Measurements from ENCODE around the gene MTURN.
"Not testable (repeated sequence)": the region's sequence is repeated elsewhere in the genome, so short reads cannot be mapped to it uniquely, and the experiment has no call there.

Gene MTURN

GRCh38 chr7:30181736-30182522, 47.1 kb downstream of the MTURN start:
- no peak for DNase-seq

GRCh38 chr7:30182814-30183213, 48.0 kb downstream of the MTURN start:
- DNase-seq: no peak

GRCh38 chr7:30183749-30184369, 49.1 kb downstream of the MTURN start:
- DNase-seq: no peak

- DNase-seq: no peak
These were observed 50.2 kb downstream of the MTURN start for GRCh38 chr7:30184791-30185487.

DNA sequence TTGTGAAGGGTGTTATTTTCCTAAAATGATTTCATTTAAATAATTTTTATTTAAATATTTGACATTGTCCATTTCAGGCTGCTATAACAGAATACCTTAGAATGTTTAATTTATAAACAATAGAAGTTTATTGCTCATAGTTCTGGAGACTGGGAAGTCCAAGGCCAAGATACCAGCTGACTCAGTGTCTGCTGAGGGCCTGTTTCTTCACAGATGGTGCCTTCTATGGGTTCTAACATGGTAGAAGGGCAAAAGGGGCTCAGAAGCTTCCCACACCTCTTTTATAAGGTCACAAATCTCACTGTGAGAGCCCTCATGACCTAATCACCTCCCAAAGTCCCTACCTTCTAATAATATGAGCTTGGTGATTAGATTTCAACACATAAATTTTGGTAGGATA, 50.7 kb downstream of the MTURN start:
- DNase-seq: no peak

DNA sequence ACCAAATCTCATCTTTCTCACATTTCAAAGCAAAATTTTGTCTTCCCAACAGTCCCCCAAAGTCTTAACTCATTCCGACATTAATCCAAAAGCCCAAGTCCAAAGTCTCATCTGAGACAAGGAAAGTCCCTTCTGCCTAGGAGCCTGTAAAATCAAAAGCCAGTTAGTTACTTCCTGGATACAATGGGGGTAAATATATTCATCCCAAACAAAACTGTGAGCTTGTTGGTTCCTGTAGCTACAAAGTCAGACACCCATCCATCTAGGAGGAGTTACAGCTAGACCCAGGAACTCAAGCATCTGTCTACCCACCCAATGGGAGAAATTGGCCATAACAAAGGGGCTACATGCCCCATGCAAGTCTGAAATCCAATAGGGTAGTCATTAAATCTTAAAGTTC, 51.9 kb downstream of the MTURN start:
- DNase-seq: no peak

DNA sequence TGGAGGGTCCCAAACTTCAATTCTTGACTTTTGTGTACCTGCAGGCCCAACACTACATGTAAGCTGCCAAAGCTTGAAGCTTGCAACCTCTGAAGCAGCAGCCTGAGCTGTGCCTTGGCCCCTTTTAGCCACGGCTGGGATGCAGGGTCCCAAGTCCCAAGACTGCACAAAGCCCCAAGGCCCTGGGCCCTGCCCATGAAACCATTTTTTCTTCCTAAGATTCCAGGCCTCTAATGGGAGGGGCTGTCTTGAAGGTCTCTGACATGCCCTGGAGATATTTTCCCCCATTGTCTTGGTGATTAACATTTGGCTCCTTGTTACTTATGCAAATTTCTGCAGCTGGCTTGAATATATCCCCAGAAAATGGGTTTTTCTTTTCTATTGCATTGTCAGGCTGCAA, 52.7 kb downstream of the MTURN start:
- DNase-seq: no peak

- DNase-seq: not testable (repeated sequence)
These were observed 53.6 kb downstream of the MTURN start for GRCh38 chr7:30188381-30188780.

- DNase-seq: no peak
These were observed 54.0 kb downstream of the MTURN start for GRCh38 chr7:30188811-30189210.

GRCh38 chr7:30191809-30192208, 57.0 kb downstream of the MTURN start:
- no peak for DNase-seq

DNA sequence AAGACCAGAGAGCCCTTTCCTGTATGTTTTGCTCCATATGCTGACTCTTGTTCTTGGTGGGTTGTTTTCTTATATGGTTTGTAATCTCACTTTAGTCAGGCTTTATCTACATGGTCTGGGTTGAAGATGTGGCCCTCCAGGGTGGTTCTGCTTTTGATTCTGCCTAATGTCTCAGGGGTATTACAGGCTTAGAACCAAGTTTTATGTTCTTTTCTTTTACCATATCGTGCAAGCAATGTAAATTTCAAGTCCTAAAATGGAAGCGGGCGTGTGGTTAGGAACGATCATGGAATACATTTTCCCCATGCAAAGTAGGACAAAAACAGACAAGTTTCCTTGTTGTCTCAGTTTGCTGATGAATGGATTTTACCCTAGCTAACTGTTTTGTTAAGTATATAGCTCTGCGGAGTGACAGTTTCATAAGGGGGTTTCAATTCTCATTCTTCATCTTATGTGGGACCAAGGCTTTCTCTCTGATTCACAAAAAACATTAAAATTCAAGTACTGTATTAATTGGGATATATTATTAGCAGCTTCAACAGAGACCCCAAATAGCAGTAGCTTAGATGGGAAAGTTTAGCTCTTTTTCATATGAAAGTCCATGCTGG, 58.7 kb downstream of the MTURN start:
- DNase-seq: no peak

- DNase-seq: no peak
These were observed 61.6 kb downstream of the MTURN start for GRCh38 chr7:30196408-30196807.

DNA sequence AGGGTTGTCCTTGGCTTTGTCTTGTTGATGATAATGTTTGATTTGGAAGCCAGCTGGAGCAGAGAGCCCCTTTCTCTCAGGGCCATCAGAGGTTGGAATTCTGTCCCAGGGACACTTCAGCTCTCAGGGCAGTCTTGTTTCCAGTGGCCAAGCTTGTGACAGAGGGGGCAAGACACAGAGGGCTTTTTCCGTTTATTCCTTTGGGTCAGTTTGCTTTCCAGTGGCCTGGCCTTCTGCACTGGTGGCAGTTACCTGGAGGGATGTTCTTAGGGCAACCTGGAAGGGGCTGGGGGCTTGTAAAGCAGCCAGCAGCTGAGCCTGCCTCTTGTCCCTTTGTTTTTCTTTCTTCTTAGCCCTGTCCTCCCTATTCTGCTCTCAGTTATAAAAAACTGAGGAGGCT, 62.7 kb downstream of the MTURN start:
- no peak for DNase-seq

DNA sequence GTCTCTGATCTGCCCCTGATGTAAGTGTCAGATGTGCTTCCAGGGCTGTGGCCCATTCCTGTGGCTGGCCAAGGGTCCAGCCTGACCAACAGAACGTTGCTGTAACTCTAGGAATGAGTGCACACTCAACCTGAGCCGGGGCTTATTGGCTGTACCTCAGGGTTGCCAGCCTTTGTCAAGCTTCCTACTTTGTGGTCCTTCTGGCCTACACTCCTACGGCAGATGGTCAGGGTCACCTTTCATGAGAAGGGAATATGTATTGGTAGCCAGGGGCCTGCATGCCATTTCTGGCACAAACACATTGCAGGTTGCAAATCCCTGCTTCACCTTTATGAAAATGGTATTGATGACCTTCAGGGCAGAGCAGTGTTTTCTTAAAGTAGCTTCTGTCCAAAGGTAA, 64.5 kb downstream of the MTURN start:
- no peak for DNase-seq

- no peak for DNase-seq
These were observed 65.8 kb downstream of the MTURN start for GRCh38 chr7:30200591-30200990.

- no peak for DNase-seq
These were observed 66.4 kb downstream of the MTURN start for GRCh38 chr7:30201161-30201666.

- DNase-seq: no peak
These were observed 67.1 kb downstream of the MTURN start for GRCh38 chr7:30201921-30202320.

- no peak for DNase-seq
These were observed 67.9 kb downstream of the MTURN start for GRCh38 chr7:30202671-30203070.

DNA sequence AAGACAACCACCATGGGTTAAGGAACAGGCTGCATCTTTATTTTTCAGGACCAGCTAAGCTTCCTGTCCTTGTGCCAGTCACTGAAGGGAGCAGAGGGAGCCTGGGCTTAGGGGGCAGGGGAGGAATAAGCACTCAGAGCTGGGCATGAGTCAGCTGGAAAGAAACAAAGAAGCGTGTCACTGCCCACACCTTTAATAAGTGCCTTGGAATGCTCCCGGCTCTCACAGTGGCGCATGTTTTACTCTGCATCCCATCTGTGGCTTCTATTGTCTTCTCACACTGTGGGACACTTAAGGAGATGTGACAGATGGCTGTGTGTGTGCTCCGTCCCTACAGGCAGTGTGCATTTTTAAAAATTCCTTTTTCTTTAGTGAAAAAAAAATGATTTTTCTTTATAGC, 71.7 kb downstream of the MTURN start:
- no peak for DNase-seq

GRCh38 chr7:30206942-30207341, 72.2 kb downstream of the MTURN start:
- DNase-seq: no peak

- DNase-seq: no peak
These were observed 72.6 kb downstream of the MTURN start for GRCh38 chr7:30207376-30207775.

DNA sequence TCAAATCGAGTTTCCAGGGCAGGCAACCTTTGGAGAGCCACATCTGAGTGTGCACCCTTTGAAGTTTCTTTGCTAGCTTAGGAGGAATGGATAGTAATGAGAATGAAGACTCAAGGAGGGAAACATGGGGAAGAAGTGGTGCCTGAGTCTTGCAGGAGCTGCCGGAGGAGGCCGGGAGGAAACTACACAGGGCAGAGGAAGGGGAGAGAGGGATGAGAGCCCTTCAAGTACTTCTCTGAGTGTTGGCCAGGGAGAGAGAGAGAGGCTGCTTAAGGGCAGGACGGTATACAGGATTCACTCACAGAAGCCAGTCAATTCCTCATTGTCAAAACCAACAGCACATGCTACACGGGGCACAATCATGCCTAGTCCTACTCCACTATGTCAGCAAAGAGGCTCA, 75.2 kb downstream of the MTURN start:
- DNase-seq: no peak

All from DMS79 treated with DMSO at 0.1 percent for 48 hours (cell line).